PC-3 (cell line): ENCODE measurements around the gene NAT8. TPM values are rescaled to one million over a fixed set of nuclear protein-coding genes. Genes with fewer than 3 reads are reported as not detected.
"Not testable (repeated sequence)": the region's sequence is repeated elsewhere in the genome, so short reads cannot be mapped to it uniquely, and the experiment has no call there.

Source experiments
- ATAC-seq: fragments of 200-7000 bp; cut with Tn5 transposase; 2 replicates; pipeline ENCODE4 v1.9.1; 2020; ENCODE audit warnings: mild to moderate bottlenecking, moderate library complexity
- BruUV-seq: library from RNA; stranded (reverse); fragments of 400-500 nt; replicated peaks from 2 replicates; lab custom pipeline; 2021; lab: Mats Ljungman, UMichigan
- CTCF ChIA-PET: fragments of 300-600 bp; sonication (Branson Sonifier 250); formaldehyde crosslinking; loops from one replicate; lab custom pipeline; 2022; ENCODE audit warnings: antibody characterized with exemption; lab: Charles Lee
- POLR2A ChIA-PET: fragments of 300-600 bp; sonication (Branson Sonifier 250); formaldehyde crosslinking; loops from one replicate; lab custom pipeline; 2022; ENCODE audit warnings: antibody characterized with exemption; ENCODE audit not compliant: unreplicated experiment; lab: Charles Lee
- DNase-seq: peaks from one replicate; pipeline ENCODE4 v3.0.0-alpha.2; 2015
- H2AFZ ChIP-seq: fragments of 300-600 bp; sonication (generic); 2 replicates; pipeline ENCODE4 v1.6.0; 2016; ENCODE audit warnings: antibody characterized with exemption, low read length
- H3F3A ChIP-seq: fragments of 300-600 bp; sonication (generic); one replicate; pipeline ENCODE4 v1.6.0; 2017; ENCODE audit warnings: antibody characterized with exemption, low read length, control low read depth, mild to moderate bottlenecking; ENCODE audit not compliant: unreplicated experiment
- H3K27ac ChIP-seq: fragments of 300-600 bp; sonication (generic); 2 replicates; pipeline ENCODE4 v1.5.1; 2016; ENCODE audit warnings: mild to moderate bottlenecking, low read length
- H3K27me3 ChIP-seq: fragments of 300-600 bp; sonication (generic); 2 replicates; pipeline ENCODE4 v1.6.1; 2016; ENCODE audit warnings: low read length, mixed read lengths
- H3K36me3 ChIP-seq: fragments of 300-600 bp; sonication (generic); 2 replicates; pipeline ENCODE4 v1.6.1; 2016; ENCODE audit warnings: low read depth, mixed run types, low read length, mixed read lengths
- H3K4me1 ChIP-seq: fragments of 300-600 bp; sonication (generic); 2 replicates; pipeline ENCODE4 v1.5.1; 2016; ENCODE audit warnings: low read length; ENCODE audit not compliant: insufficient read depth
- H3K4me2 ChIP-seq: fragments of 300-600 bp; sonication (generic); 2 replicates; pipeline ENCODE4 v1.6.0; 2016; ENCODE audit warnings: low read length
- H3K4me3 ChIP-seq: fragments of 300-600 bp; sonication (generic); 2 replicates; pipeline ENCODE4 v1.5.1; 2016; ENCODE audit warnings: mild to moderate bottlenecking, low read length, mixed read lengths
- H3K79me2 ChIP-seq: fragments of 300-600 bp; sonication (generic); 2 replicates; pipeline ENCODE4 v1.6.1; 2017; ENCODE audit warnings: low read length, mixed read lengths
- H3K9ac ChIP-seq: fragments of 300-600 bp; sonication (generic); 2 replicates; pipeline ENCODE4 v1.6.0; 2016; ENCODE audit warnings: mild to moderate bottlenecking, low read length
- H3K9me2 ChIP-seq: fragments of 300-600 bp; sonication (generic); replicated peaks from 2 replicates; pipeline ENCODE4 v1.6.1; 2016; ENCODE audit warnings: mixed run types, low read length, mixed read lengths
- H3K9me3 ChIP-seq: fragments of 300-600 bp; sonication (generic); 2 replicates; pipeline ENCODE4 v1.6.1; 2016; ENCODE audit warnings: low read length, mixed read lengths
- H4K20me1 ChIP-seq: fragments of 300-600 bp; sonication (generic); 2 replicates; pipeline ENCODE4 v1.6.1; 2016; ENCODE audit warnings: low read length, mixed read lengths
- CTCF ChIP-seq: fragments of 300-600 bp; sonication (generic); conservative IDR thresholded peaks from 2 replicates; pipeline ENCODE4 v1.5.1; 2017; ENCODE audit warnings: antibody characterized with exemption, low read depth, mild to moderate bottlenecking, low read length
- EZH2 ChIP-seq: fragments of 300-600 bp; sonication (generic); IDR thresholded peaks from one replicate; pipeline ENCODE4 v1.6.1; 2017; ENCODE audit warnings: antibody characterized with exemption, mild to moderate bottlenecking, low read length; ENCODE audit not compliant: unreplicated experiment
- EZH2phosphoT487 ChIP-seq: fragments of 300-600 bp; sonication (generic); IDR thresholded peaks from 2 replicates; pipeline ENCODE4 v1.6.1; 2018; ENCODE audit warnings: mild to moderate bottlenecking, antibody characterized with exemption, low read length, borderline replicate concordance
- intact Hi-C: fragments of 100-400 bp; cut with micrococcal nuclease; formaldehyde crosslinking; loops from 2 replicates; pipeline ENCODE4 v1.9.0; 2023
- total RNA-seq: library from RNA; depleted of rRNA; stranded (reverse); fragments of >200 nt; gene quantifications from 2 replicates; pipeline ENCODE4 v1.2.3, GENCODE V29; 2014

NAT8 gene
- total RNA-seq, 1 experiment from 2014 or later: not detected

- Histone ChIP-seq H3K9me3 (no peaks in the 10 kb centered on the region), H3K27me3 (no peaks in the 10 kb centered on the region), H3K79me2 (no peaks in the 10 kb centered on the region), H3F3A (no peaks in the 10 kb centered on the region), H3K27ac (no peak overlapping the region), H3K4me1 (no peaks in the 10 kb centered on the region), H3K4me3 (no peak overlapping the region), H3K4me2 (no peak overlapping the region), H3K9me2 (no peaks in the 10 kb centered on the region), H2AFZ (no peak overlapping the region), H3K9ac (no peak overlapping the region), H4K20me1 (no peaks in the 10 kb centered on the region), H3K36me3 (no peaks in the 10 kb centered on the region)
- POLR2A ChIA-PET: no interaction called here
- intact Hi-C loops: no loop called here
- no TSS peak for BruUV-seq
- DNase-seq (no peak), ATAC-seq (no peak)
- TF ChIP-seq CTCF (no peak), EZH2phosphoT487 (no peak), EZH2 (no peak)
- CTCF ChIA-PET: no interaction called here
Measured at GRCh38 chr2:73685764-73686438, 43.7 kb upstream of the NAT8 start.

GRCh38 chr2:73684905-73685304 lies 42.7 kb upstream of the NAT8 start:
- DNase-seq (peak; percentile 25), ATAC-seq (peak; percentile 43; the same call in 1 of the 2 replicates)
- H3K27ac ChIP-seq, H3K4me1 ChIP-seq, BruUV-seq, H3K36me3 ChIP-seq, H3F3A ChIP-seq, H3K9ac ChIP-seq, H3K79me2 ChIP-seq, H3K4me2 ChIP-seq, CTCF ChIA-PET, POLR2A ChIA-PET, H3K9me2 ChIP-seq, H2AFZ ChIP-seq, H3K27me3 ChIP-seq, H3K4me3 ChIP-seq, intact Hi-C loops, H4K20me1 ChIP-seq, H3K9me3 ChIP-seq: not testable (repeated sequence)
- peak; percentile 38 for TF ChIP-seq CTCF

GRCh38 chr2:73684325-73684724 lies 42.1 kb upstream of the NAT8 start:
- H3K27me3 ChIP-seq, H4K20me1 ChIP-seq, H3K9me3 ChIP-seq, H3K79me2 ChIP-seq, H3K27ac ChIP-seq, H3K4me2 ChIP-seq, H3K9me2 ChIP-seq, H3K36me3 ChIP-seq, intact Hi-C loops, CTCF ChIA-PET, POLR2A ChIA-PET, BruUV-seq, H3K9ac ChIP-seq, H2AFZ ChIP-seq, H3F3A ChIP-seq, H3K4me3 ChIP-seq, H3K4me1 ChIP-seq: not testable (repeated sequence)
- ATAC-seq (peak; percentile 57), DNase-seq (peak; percentile 37)
